Choroid plexus epithelial cell (primary cell): Measurements from ENCODE around the gene NME4.

Experiments
- DNase-seq: peaks from one replicate; pipeline ENCODE4 v3.0.0-alpha.2; 2010; ENCODE audit warnings: low read depth
- H3K4me3 ChIP-seq: 2 replicates; pipeline ENCODE4 v1.5.1; 2011; ENCODE audit warnings: low read depth, mild to moderate bottlenecking, control low read depth, low read length, moderate library complexity
- TF ChIP-seq, protein P1 (sequence below): conservative IDR thresholded peaks from 2 replicates; pipeline ENCODE4 v1.5.1; 2011; ENCODE audit warnings: low read depth, mild to moderate bottlenecking, control low read depth, inconsistent platforms, low read length, moderate library complexity

NME4 gene

DNA sequence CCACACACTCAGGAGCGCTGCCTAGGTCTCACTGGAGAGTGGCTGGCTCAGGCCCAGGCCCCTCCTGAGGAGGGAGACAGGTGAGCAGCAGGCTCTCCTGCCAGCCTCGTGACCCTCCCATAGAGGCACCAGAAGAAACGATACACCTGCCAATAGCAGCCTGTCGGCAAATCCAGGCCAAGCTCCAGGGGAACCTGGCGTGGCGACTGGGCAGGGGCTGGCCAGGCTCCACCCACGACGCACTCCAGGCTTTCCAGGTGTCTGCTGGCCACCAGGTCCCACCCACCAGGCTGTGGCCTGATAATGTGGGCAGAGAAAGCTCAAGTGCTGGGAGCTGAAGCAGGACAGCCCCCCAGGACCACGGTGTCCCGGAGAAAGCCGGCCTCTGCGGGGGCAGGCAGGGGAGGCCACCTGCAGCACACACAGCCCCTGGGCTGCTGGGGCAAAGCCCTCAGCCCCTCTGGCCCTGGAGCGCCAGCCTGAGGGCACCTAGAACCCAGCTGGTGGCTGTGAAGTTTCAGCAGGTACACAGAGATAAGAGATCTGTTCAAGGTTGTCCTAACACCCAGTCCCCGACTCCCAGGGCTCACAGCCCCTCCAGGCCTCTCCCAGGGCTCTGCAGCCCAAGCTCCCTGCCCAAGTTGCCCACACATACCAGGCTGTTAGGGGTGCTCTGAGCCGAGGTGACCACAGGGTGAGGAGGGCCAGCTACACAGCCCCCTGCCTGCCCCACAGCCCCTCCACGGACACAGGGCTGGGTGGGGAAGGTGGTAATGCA lies 17.6 kb upstream of the NME4 start:
- no peak for DNase-seq
- TF ChIP-seq, protein P1, sequence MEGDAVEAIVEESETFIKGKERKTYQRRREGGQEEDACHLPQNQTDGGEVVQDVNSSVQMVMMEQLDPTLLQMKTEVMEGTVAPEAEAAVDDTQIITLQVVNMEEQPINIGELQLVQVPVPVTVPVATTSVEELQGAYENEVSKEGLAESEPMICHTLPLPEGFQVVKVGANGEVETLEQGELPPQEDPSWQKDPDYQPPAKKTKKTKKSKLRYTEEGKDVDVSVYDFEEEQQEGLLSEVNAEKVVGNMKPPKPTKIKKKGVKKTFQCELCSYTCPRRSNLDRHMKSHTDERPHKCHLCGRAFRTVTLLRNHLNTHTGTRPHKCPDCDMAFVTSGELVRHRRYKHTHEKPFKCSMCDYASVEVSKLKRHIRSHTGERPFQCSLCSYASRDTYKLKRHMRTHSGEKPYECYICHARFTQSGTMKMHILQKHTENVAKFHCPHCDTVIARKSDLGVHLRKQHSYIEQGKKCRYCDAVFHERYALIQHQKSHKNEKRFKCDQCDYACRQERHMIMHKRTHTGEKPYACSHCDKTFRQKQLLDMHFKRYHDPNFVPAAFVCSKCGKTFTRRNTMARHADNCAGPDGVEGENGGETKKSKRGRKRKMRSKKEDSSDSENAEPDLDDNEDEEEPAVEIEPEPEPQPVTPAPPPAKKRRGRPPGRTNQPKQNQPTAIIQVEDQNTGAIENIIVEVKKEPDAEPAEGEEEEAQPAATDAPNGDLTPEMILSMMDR = no peak
- H3K4me3 ChIP-seq = no peak overlapping the region

DNA sequence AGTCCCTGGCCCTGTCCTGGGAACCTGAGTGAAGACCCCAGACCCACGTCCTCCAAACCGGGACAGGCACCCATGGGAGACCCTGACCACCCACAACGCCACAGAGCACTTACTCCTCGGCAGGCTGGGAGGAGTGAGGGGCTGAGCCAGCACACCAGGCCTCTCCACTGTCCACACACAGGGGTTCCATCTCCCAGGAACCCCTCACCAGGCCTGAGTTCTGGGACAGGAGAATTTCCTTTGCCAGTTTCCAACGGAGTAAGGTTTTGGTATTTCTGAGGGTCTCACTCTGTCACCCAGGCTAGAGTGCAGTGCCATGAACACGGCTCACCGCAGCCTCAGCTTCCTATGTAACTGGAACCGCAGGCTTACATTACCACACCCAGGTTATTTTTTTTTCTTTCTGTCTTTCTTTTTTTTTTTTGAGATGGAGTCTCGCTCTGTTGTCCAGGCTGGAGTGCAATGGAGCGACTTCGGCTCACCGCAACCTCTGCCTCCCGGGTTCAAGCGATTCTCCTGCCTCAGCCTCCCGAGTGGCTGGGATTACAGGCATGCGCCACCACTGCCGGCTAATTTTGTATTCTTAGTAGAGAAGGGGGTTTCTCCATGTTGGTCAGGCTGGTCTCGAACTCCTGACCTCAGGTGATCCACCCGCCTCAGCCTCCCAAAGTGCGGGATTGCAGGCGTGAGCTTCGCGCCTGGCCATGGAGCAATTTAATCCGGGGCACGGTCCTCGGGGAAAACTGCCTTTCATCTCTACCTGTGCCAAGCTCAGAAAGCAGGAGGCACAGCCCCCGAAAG lies 16.8 kb upstream of the NME4 start:
- no peak for DNase-seq
- TF ChIP-seq, protein P1 = no peak
- H3K4me3 ChIP-seq = peak overlapping the region; percentile 78

DNA sequence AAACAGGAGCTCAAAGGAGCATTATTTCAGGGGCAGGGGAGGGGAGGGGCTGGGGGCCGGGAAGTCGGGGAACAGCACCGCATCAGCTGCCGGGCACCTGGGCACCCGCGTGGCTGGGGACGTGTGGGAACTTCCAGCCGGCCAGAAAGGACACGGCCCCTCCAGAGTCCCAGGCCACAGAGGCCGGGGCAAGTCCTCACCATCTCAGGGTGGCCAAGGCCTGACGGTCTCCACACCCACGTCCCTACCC lies 16.3 kb upstream of the NME4 start:
- no peak for DNase-seq
- TF ChIP-seq, protein P1 = no peak
- H3K4me3 ChIP-seq = peak overlapping the region; percentile 78

DNA sequence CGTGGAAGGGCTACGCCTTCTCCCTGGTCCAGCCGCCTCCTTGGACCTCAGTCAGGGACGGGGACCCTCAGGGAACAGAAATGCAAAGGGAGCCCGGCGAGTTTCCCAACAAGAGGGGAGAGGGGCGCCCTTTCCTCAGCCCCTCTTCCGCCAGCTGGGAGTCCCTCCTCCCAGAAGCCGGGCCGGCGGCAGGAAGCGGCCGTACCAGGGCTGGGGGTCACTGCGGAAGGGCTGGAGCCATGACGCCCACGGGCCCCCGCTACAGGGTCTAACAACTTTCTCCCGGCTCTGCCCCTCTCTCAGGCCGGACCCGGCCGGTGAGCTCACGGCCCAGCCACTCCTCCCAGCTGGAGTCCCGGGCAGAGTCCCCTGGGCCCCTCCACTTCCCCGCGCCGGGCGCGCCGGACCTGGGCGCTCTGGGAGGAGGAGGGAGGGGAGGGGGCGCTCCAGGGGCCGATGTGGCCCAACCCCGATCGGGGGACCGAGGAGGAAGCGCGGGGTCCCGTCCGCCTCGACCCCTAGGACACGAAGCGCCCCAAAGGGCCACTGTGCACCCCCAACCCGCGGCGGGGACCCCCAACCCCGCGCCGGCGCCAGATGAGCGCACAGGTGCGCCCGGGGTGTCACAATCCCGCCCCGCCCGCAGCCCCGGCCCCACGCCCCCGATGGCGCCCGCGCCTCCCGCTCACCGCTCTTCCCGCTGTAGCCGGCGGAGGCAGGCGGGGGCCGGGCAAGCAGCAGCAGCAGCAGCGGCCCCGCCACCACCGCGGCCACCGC lies 15.8 kb upstream of the NME4 start:
- peak overlapping the region; percentile 78 for H3K4me3 ChIP-seq
- TF ChIP-seq, protein P1 = no peak
- DNase-seq = no peak

DNA sequence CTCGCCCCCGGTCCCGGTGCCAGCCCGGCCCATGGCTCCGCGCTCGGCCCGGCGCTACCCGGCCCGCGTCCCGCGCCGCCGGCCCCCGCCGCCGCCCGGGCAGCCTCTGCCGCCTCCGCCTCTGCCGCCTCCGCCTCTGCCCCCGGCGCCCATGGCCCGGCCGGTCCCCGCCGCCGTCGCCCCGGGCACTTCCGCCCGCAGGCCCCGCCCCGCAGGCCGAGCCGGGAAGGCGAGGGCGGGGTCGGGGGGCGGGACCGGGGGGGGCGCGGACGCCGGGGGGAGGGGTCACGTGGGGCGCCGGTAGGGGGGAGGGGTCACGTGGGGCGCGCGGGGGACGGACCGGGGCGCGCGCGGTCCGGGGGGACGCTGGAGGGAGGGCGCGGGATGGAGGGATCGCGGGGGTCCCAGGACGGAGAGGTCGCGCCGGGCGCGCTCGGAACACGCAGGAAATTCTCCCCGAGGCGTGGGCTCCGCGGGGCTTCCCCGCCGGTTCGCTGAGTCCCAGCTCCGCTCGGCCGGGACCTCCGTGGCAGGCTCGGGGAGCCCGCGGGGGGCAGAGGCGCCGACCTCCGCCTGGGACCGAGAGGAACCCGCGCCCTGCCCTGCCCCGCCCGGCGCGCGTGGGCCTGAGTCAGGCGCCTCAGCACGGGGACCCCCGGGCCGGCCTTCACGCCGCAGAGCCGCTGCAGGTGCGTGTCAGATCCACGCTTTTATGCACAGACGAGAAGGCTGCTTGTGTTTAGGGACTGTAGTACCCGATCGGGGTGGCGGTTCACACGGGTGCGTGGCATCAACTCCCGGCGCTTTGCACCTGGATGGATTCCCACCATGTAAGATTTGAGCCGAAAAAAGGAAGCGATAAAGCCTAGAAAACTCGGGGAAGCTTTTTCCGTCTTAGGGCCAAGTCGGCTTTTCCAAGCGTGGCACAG lies 14.9 kb upstream of the NME4 start, which contains the start of gene PGAP6:
Gene PGAP6 (minus strand): TSS at position 190 of the 929 bp plus-strand sequence. CDS start 157 bp downstream, at position 33.
- DNase-seq = no peak
- TF ChIP-seq, protein P1 = no peak
- H3K4me3 ChIP-seq = peak within 1 kb of the TSS; percentile 78
